Thymus (tissue), 11 donors: ENCODE measurements around the gene SSBP3. TPM values are rescaled to one million over a fixed set of nuclear protein-coding genes. Genes with fewer than 3 reads are reported as not detected.
"Not testable (repeated sequence)": the region's sequence is repeated elsewhere in the genome, so short reads cannot be mapped to it uniquely, and the experiment has no call there.

ENCODE experiments used
- DNase-seq, 9 donors: peaks; one replicate each; pipeline ENCODE4 v3.0.0-alpha.2; 2013; ENCODE audit warnings: low spot score in 9 of 9, low read depth in 6 of 9, missing footprints in 1 of 9
- H3K27ac ChIP-seq, 2 donors: one replicate each; pipeline ENCODE4 v1.5.1; 2013; ENCODE audit warnings: control low read depth in 1 of 2, low read depth in 1 of 2, low read length in 1 of 2, mild to moderate bottlenecking in 1 of 2, moderate library complexity in 1 of 2
- H3K27me3 ChIP-seq, 2 donors: one replicate each; pipeline ENCODE4 v1.5.1; 2013; ENCODE audit warnings: low read length in 1 of 2; ENCODE audit not compliant: control insufficient read depth in 2 of 2, insufficient read depth in 1 of 2
- H3K36me3 ChIP-seq, 2 donors: one replicate each; pipeline ENCODE4 v1.5.1; 2013; ENCODE audit warnings: low read length in 1 of 2, mild to moderate bottlenecking in 1 of 2, moderate library complexity in 1 of 2; ENCODE audit not compliant: control insufficient read depth in 2 of 2, insufficient read depth in 2 of 2
- H3K4me1 ChIP-seq, 2 donors: one replicate each; pipeline ENCODE4 v1.5.1; 2013; ENCODE audit warnings: low read length in 2 of 2; ENCODE audit not compliant: control insufficient read depth in 2 of 2, insufficient read depth in 2 of 2
- H3K4me3 ChIP-seq, 2 donors: one replicate each; pipeline ENCODE4 v1.5.1; 2013; ENCODE audit warnings: low read length in 2 of 2, control low read depth in 1 of 2, mild to moderate bottlenecking in 1 of 2
- H3K9me3 ChIP-seq, 2 donors: one replicate each; pipeline ENCODE4 v1.5.1; 2013; ENCODE audit warnings: low read length in 1 of 2, mild to moderate bottlenecking in 1 of 2; ENCODE audit not compliant: control insufficient read depth in 2 of 2, insufficient read depth in 1 of 2
- WGBS: extraction: QIAGEN DNeasy Blood & Tissue Kit; methylation state at CpG from one replicate; pipeline ENCODE4 v1.1.7; 2013; 5-methylcytosine and 5-hydroxymethylcytosine counted together
- polyA plus RNA-seq: library from polyadenylated mRNA; stranded (reverse); fragments of 200-250 nt; gene quantifications from one replicate; pipeline ENCODE4 v1.2.3, GENCODE V29; 2013
- total RNA-seq: library from RNA; stranded (reverse); fragments of 120-200 nt; gene quantifications from one replicate; pipeline ENCODE4 v1.2.4, GENCODE V29; 2013
- donor health status: healthy.

Gene SSBP3
- total and polyA plus RNA-seq, 2 donors, result 36.8 to 55.7 TPM

DNA sequence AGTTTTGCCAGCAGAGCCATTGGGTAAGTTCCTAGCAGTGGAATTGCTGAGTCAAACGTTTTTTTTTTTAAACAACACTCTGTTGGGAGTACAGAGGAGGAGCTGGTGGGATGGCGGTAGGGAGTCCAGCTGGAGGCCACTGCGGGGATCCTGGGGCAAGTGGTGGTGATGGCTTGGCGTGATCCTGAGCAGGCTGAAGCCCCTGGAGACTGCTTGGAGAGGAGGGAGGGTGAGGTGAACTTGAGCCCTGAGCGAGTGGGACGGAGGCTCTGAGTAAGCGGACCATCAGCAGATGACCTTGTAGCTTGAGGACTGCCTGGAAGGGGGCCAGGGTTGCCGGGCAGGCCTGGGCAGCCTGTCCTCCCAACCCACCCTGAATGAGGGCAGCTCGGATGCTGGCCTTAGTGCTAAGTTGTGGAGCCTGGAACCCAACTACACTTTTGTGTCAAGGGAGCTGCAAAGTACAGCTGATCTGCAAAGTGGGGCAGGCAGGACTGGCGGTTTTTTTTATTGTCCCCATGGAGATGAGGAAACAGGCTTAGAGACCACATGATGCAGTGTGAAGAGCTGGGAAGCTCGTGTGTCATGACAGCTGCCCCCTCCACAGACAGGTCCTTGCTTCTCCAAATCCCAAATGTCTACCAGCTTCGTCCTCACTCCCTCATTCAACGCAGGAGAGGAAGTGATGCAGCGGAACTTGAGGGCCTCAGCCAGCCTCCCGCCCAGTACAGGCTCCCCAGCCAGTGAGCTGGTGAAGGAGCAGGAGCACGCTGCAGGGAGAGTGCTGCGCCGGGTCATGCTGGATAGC, 186.0 kb downstream of the SSBP3 start:
- 71% methylated on average over 18 of the region's 18 CpGs for WGBS
- no peaks in the 10 kb centered on the region for H3K27me3 ChIP-seq
- DNase-seq, result no peak
- no peak overlapping the region for H3K4me3 ChIP-seq
- peaks cover 0 to 6% of the 10 kb centered on the region in 2 donors for H3K4me1 ChIP-seq
- H3K36me3 ChIP-seq, result peaks cover 48 to 54% of the 10 kb centered on the region in 2 donors
- peak overlapping the region; percentile 31 to 37 for H3K27ac ChIP-seq
- H3K9me3 ChIP-seq, result no peaks in the 10 kb centered on the region

GRCh38 chr1:54219688-54220003, 186.5 kb downstream of the SSBP3 start:
- Histone ChIP-seq H3K9me3 (no peaks in the 10 kb centered on the region), H3K4me1 (peaks cover 0 to 6% of the 10 kb centered on the region in 2 donors), H3K36me3 (peaks cover 50 to 54% of the 10 kb centered on the region in 2 donors), H3K4me3 (no peak overlapping the region), H3K27ac (no peak overlapping the region), H3K27me3 (no peaks in the 10 kb centered on the region)
- DNase-seq, result no peak
- 94% methylated on average over 3 of the region's 3 CpGs for WGBS

- no peak for DNase-seq
- peaks cover 0 to 6% of the 10 kb centered on the region in 2 donors for H3K4me1 ChIP-seq
- 96% methylated on average over 11 of the region's 11 CpGs for WGBS
- peaks cover 45 to 58% of the 10 kb centered on the region in 2 donors for H3K36me3 ChIP-seq
- no peaks in the 10 kb centered on the region for H3K27me3 ChIP-seq
- no peak overlapping the region for H3K4me3 ChIP-seq
- H3K27ac ChIP-seq, result no peak overlapping the region
- H3K9me3 ChIP-seq, result no peaks in the 10 kb centered on the region
These were observed 187.1 kb downstream of the SSBP3 start for GRCh38 chr1:54218883-54219687.

DNA sequence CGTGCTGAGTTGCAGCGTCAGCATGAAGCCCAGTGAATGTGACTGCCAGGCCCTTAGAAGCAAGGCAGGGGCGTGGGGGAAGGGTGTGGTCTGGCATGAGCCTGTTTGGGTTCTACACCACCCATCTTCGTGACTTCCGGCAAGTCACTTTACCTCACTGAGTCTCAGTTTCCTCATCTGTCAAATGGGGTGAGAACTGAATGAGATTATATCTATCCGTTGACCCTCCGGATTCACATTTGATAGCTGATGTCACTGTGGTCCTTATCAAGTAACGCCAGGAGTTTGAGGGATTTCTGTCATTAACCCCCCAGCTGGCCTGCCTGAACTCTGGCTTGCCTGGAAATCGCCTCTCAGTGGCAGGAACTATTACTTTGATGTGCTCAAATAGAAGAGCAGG, 190.7 kb downstream of the SSBP3 start:
- Histone ChIP-seq H3K27me3 (no peaks in the 10 kb centered on the region), H3K27ac (no peak overlapping the region), H3K4me3 (no peak overlapping the region), H3K9me3 (no peaks in the 10 kb centered on the region), H3K4me1 (peaks cover 0 to 5% of the 10 kb centered on the region in 2 donors), H3K36me3 (peaks cover 78 to 88% of the 10 kb centered on the region in 2 donors)
- DNase-seq, result no peak
- WGBS, result 98% methylated on average over 9 of the region's 9 CpGs

DNA sequence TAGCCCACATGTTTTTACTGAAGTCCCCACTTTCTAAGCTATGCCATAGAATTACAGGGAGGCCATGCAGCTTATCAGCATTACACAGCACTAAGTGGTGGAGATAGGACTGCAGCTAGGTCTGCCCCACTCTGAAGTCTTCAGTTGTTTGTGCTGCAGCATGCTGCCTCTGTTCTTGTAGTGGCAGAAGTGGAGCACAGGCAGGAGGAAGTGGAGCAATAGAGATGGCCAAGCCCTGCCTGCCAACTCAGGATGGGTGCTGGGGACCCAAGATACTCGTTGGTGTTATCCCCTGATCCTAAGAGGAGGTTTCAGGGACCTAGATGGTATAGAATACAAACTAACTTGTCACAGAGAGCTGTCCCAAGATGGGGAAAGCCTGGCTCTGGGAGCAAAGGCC, 193.3 kb downstream of the SSBP3 start:
- 90% methylated on average over 1 of the region's 1 CpG for WGBS
- H3K4me1 ChIP-seq, result no peaks in the 10 kb centered on the region

GRCh38 chr1:54207896-54208295, 198.3 kb downstream of the SSBP3 start:
- H3K9me3 ChIP-seq, H3K4me3 ChIP-seq, DNase-seq, H3K27me3 ChIP-seq, H3K27ac ChIP-seq, H3K4me1 ChIP-seq: not testable (repeated sequence)
- 83% methylated on average over 4 of the region's 4 CpGs for WGBS
- peaks cover 49 to 73% of the 10 kb centered on the region in 2 donors for H3K36me3 ChIP-seq

More for the DNA sequence above, 193.3 kb downstream of the SSBP3 start:
- DNase-seq, result no peak
- peaks cover 75 to 92% of the 10 kb centered on the region in 2 donors for H3K36me3 ChIP-seq
- no peak overlapping the region for H3K27ac ChIP-seq
- H3K27me3 ChIP-seq, result no peaks in the 10 kb centered on the region
- no peaks in the 10 kb centered on the region for H3K9me3 ChIP-seq
- H3K4me3 ChIP-seq, result no peak overlapping the region

GRCh38 chr1:54207287-54207686, 198.9 kb downstream of the SSBP3 start:
- Histone ChIP-seq H3K36me3 (peaks cover 48 to 72% of the 10 kb centered on the region in 2 donors), H3K27ac (no peak overlapping the region)
- WGBS, result 97% methylated on average over 1 of the region's 1 CpG

DNA sequence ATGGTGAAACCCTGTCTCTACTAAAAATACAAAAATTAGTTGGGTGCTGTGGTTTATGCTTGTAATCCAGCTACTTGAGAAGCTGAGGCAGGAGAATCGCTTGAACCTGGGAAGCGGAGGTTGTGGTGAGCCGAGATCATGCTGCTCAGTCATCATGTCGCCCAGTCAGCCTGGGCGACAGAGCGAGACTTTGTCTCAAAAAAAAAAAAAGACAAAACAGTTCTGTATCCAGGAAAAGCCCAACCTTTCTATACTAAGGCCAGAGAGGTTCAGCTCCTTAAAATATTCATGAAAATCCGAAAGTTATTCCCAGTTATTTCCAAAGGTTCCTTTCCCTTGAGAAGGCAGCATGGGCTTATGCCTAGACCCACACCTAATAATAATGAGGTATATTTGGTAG, 202.0 kb downstream of the SSBP3 start:
- Histone ChIP-seq H3K36me3 (peaks cover 24 to 47% of the 10 kb centered on the region in 2 donors), H3K27ac (no peak overlapping the region), H3K27me3 (no peaks in the 10 kb centered on the region), H3K9me3 (peaks cover 0 to 4% of the 10 kb centered on the region in 2 donors), H3K4me3 (no peak overlapping the region), H3K4me1 (peaks cover 4 to 15% of the 10 kb centered on the region in 2 donors)
- no peak for DNase-seq
- WGBS, result 87% methylated on average over 7 of the region's 7 CpGs

More at GRCh38 chr1:54207287-54207686, 198.9 kb downstream of the SSBP3 start:
- no peaks in the 10 kb centered on the region for H3K27me3 ChIP-seq
- H3K9me3 ChIP-seq, result no peaks in the 10 kb centered on the region
- DNase-seq, result no peak
- H3K4me3 ChIP-seq, result no peak overlapping the region
- H3K4me1 ChIP-seq, result no peaks in the 10 kb centered on the region

DNA sequence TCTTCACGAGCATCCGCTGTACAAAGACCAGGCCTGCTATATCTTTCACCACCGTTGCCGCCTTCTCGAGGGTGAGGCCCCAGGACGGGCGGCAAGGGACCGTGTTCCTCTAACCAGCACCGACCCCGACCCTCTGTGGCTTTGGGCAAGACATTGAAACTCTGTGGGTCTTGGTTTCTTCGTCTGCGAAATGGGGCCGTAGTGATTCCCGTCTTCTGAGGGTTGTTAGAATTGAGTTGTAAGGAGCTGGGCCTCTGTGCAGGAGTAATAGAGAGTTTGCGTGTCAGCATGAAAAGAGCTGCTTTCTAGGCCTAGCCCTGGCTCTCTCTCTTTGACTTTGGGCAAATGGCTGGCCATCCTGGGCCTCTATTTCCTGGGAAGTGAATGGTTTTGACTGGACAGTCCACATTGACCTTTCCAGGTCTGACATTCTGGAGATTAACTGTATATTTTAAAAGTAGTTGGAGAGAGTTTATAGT, 205.6 kb downstream of the SSBP3 start:
- H3K4me3 ChIP-seq, result peak overlapping the region; percentile 86 to 92
- H3K36me3 ChIP-seq, result peaks cover 12 to 20% of the 10 kb centered on the region in 2 donors
- peak overlapping the region in 1 of 2 donors; percentile 54 for H3K27ac ChIP-seq
- WGBS, result 2% methylated on average over 15 of the region's 15 CpGs
- H3K27me3 ChIP-seq, result no peaks in the 10 kb centered on the region
- peaks cover 4 to 15% of the 10 kb centered on the region in 2 donors for H3K4me1 ChIP-seq
- H3K9me3 ChIP-seq, result peaks cover 0 to 4% of the 10 kb centered on the region in 2 donors
- peak in 3 of 9 donors; percentile 1 to 21 (median 13) for DNase-seq
